H1 (cell line): ENCODE data around the gene TMEM120B. TPM values are rescaled to one million over a fixed set of nuclear protein-coding genes. Genes with fewer than 3 reads are reported as not detected.

Experiments used
- CTCF ChIA-PET: fragments of 300-600 bp; sonication (Branson Sonifier 250); formaldehyde crosslinking; loops from one replicate; lab custom pipeline; 2021; ENCODE audit not compliant: partially characterized antibody; lab: Charles Lee
- POLR2A ChIA-PET: fragments of 300-600 bp; sonication (Branson Sonifier 250); formaldehyde crosslinking; loops from one replicate; lab custom pipeline; 2021; ENCODE audit warnings: inconsistent platforms; ENCODE audit not compliant: partially characterized antibody; lab: Charles Lee
- DNase-seq, 2 experiments: peaks; one replicate each; pipeline versions ENCODE4 v3.0.0 to v3.0.0-alpha.2; 2010 to 2022; ENCODE audit warnings: low spot score in 2 of 2, low read depth in 1 of 2, mixed read lengths in 1 of 2
- FAIRE-seq: peaks from 2 replicates; lab custom pipeline; 2011; peaks lifted over from hg19 to GRCh38; lab: Jason Lieb, UNC
- H2AFZ ChIP-seq: 2 replicates; pipeline ENCODE4 v1.8.1; 2012; ENCODE audit warnings: low read length, inconsistent platforms
- H2AK5ac ChIP-seq: 2 replicates; pipeline ENCODE4 v1.6.1; 2013; ENCODE audit warnings: low read depth, low read length
- H2BK120ac ChIP-seq: replicated peaks from 2 replicates; pipeline ENCODE3; 2013; ENCODE audit warnings: low read depth, low read length, inconsistent platforms
- H2BK12ac ChIP-seq: 2 replicates; pipeline ENCODE4 v1.6.1; 2013; ENCODE audit warnings: low read depth, low read length
- H2BK15ac ChIP-seq: 2 replicates; pipeline ENCODE4 v1.6.1; 2013; ENCODE audit warnings: low read length
- H2BK20ac ChIP-seq: 2 replicates; pipeline ENCODE4 v1.6.1; 2013; ENCODE audit warnings: low read length
- H2BK5ac ChIP-seq: 2 replicates; pipeline ENCODE4 v1.6.1; 2013; ENCODE audit warnings: low read depth, low read length
- H3K14ac ChIP-seq: 2 replicates; pipeline ENCODE4 v1.6.1; 2013; ENCODE audit warnings: inconsistent platforms; ENCODE audit not compliant: insufficient read length
- H3K18ac ChIP-seq: 2 replicates; pipeline ENCODE4 v1.6.1; 2013; ENCODE audit warnings: low read length; ENCODE audit errors: extremely low read depth
- H3K23ac ChIP-seq: 2 replicates; pipeline ENCODE4 v1.6.1; 2013; ENCODE audit warnings: inconsistent platforms; ENCODE audit not compliant: insufficient read length
- H3K23me2 ChIP-seq: 2 replicates; pipeline ENCODE4 v1.6.1; 2013; ENCODE audit warnings: low read depth, low read length
- H3K27ac ChIP-seq: 2 replicates; pipeline ENCODE4 v1.6.1; 2011; ENCODE audit warnings: low read depth, low read length, inconsistent platforms
- H3K27me3 ChIP-seq, 4 experiments: replicated peaks in 1 of 4; 1 replicate in 1 of 4; 2 replicates in 3 of 4; pipeline versions ENCODE4 v1.6.1 to v1.8.1; 2011 to 2013; ENCODE audit warnings: low read length in 3 of 4, mild to moderate bottlenecking in 3 of 4, inconsistent platforms in 2 of 4, mixed read lengths in 2 of 4, moderate library complexity in 1 of 4; ENCODE audit not compliant: control insufficient read depth in 3 of 4, insufficient read depth in 3 of 4; ENCODE audit errors: extremely low read depth in 1 of 4
- H3K36me3 ChIP-seq, 4 experiments: 2 replicates each; pipeline versions ENCODE4 v1.6.1 to v1.8.1; 2011 to 2013; ENCODE audit warnings: mild to moderate bottlenecking in 4 of 4, low read length in 3 of 4, moderate library complexity in 2 of 4, control low read depth in 1 of 4, inconsistent platforms in 1 of 4; ENCODE audit not compliant: insufficient read depth in 4 of 4, control insufficient read depth in 2 of 4
- H3K4ac ChIP-seq: replicated peaks from 2 replicates; pipeline ENCODE3; 2013; ENCODE audit warnings: low read length, low read depth, mixed read lengths, inconsistent platforms; ENCODE audit not compliant: insufficient read length
- H3K4me1 ChIP-seq, 4 experiments: replicated peaks in 1 of 4; 1 replicate in 1 of 4; 2 replicates in 3 of 4; pipeline versions ENCODE4 v1.6.1 to v1.8.1; 2011 to 2013; ENCODE audit warnings: low read length in 3 of 4, inconsistent platforms in 2 of 4, mixed read lengths in 1 of 4; ENCODE audit not compliant: insufficient read depth in 4 of 4, control insufficient read depth in 3 of 4
- H3K4me2 ChIP-seq, 2 experiments: 2 replicates each; pipeline versions ENCODE4 v1.6.1 to v1.8.1; 2011 to 2013; ENCODE audit warnings: low read depth in 2 of 2, low read length in 2 of 2, control low read depth in 1 of 2, inconsistent platforms in 1 of 2, mild to moderate bottlenecking in 1 of 2; ENCODE audit not compliant: insufficient read depth in 1 of 2
- H3K4me3 ChIP-seq, 4 experiments: fragments of 200-600, 300-600 bp in 1 of 4; sonication (generic), shearing (Covaris generic), sonication (Bioruptor Twin) in 1 of 4; 2 replicates each; pipeline versions ENCODE4 v1.5.1 to v1.8.1; 2011 to 2016; ENCODE audit warnings: low read length in 4 of 4, low read depth in 3 of 4, control low read depth in 2 of 4, inconsistent platforms in 2 of 4, mild to moderate bottlenecking in 2 of 4, mixed read lengths in 1 of 4, moderate library complexity in 1 of 4; ENCODE audit not compliant: insufficient read depth in 2 of 4; ENCODE audit errors: extremely low read depth in 1 of 4
- H3K56ac ChIP-seq: replicated peaks from 2 replicates; pipeline ENCODE3; 2013; ENCODE audit warnings: low read depth, mild to moderate bottlenecking, mixed read lengths, low read length, inconsistent platforms; ENCODE audit not compliant: insufficient read length
- H3K79me1 ChIP-seq: 2 replicates; pipeline ENCODE4 v1.6.1; 2013; ENCODE audit warnings: low read depth, low read length, control low read depth
- H3K79me2 ChIP-seq, 2 experiments: 2 replicates each; pipeline versions ENCODE4 v1.6.1 to v1.8.1; 2012 to 2013; ENCODE audit warnings: low read length in 2 of 2, mild to moderate bottlenecking in 2 of 2, inconsistent platforms in 1 of 2; ENCODE audit not compliant: insufficient read depth in 2 of 2, control insufficient read depth in 1 of 2
- H3K9ac ChIP-seq, 4 experiments: replicated peaks in 1 of 4; 1 replicate in 1 of 4; 2 replicates in 3 of 4; pipeline versions ENCODE4 v1.6.1 to v1.8.1; 2011 to 2013; ENCODE audit warnings: low read depth in 3 of 4, low read length in 3 of 4, control low read depth in 2 of 4, mild to moderate bottlenecking in 2 of 4, moderate library complexity in 2 of 4, inconsistent platforms in 1 of 4; ENCODE audit errors: extremely low read depth in 1 of 4
- H3K9me3 ChIP-seq, 2 experiments: 2 replicates each; pipeline versions ENCODE4 v1.6.1 to v1.8.1; 2012 to 2013; ENCODE audit warnings: mild to moderate bottlenecking in 2 of 2, moderate library complexity in 2 of 2, control low read depth in 1 of 2, inconsistent platforms in 1 of 2, low read depth in 1 of 2, low read length in 1 of 2, mixed read lengths in 1 of 2; ENCODE audit not compliant: insufficient read depth in 2 of 2
- H4K20me1 ChIP-seq, 2 experiments: replicated peaks in 1 of 2; 2 replicates each; pipeline versions ENCODE3 to v1.8.1; 2011 to 2013; ENCODE audit warnings: inconsistent platforms in 2 of 2, low read length in 2 of 2, mild to moderate bottlenecking in 1 of 2; ENCODE audit not compliant: insufficient read depth in 2 of 2, control insufficient read depth in 1 of 2
- H4K5ac ChIP-seq: 2 replicates; pipeline ENCODE4 v1.6.1; 2013; ENCODE audit warnings: low read length, low read depth, mixed read lengths, inconsistent platforms; ENCODE audit not compliant: insufficient read length
- H4K8ac ChIP-seq: 2 replicates; pipeline ENCODE4 v1.8.0; 2013; ENCODE audit warnings: mild to moderate bottlenecking, moderate library complexity, low read length, inconsistent platforms; ENCODE audit not compliant: insufficient read depth; ENCODE audit errors: extremely low read depth
- H4K91ac ChIP-seq: replicated peaks from 2 replicates; pipeline ENCODE3; 2013; ENCODE audit warnings: low read length, mixed read lengths, inconsistent platforms; ENCODE audit not compliant: insufficient read length
- CTBP2 ChIP-seq: IDR thresholded peaks from 2 replicates; pipeline ENCODE4 v1.7.0; 2011; ENCODE audit warnings: borderline replicate concordance, mild to moderate bottlenecking, moderate library complexity, mixed read lengths, low read length; ENCODE audit not compliant: insufficient read depth, insufficient read length
- CTCF ChIP-seq, 3 experiments: IDR thresholded peaks; 1 replicate in 2 of 3; 2 replicates in 1 of 3; pipeline versions ENCODE4 v1.5.1 to v1.6.1; 2011; ENCODE audit warnings: low read length in 3 of 3, mild to moderate bottlenecking in 3 of 3, inconsistent platforms in 2 of 3, low read depth in 1 of 3, moderate library complexity in 1 of 3; ENCODE audit not compliant: insufficient read depth in 1 of 3; ENCODE audit errors: control extremely low read depth in 1 of 3
- EZH2 ChIP-seq: fragments of 200-600 bp; sonication (generic); IDR thresholded peaks from 2 replicates; pipeline ENCODE4 v1.7.1; 2012; ENCODE audit warnings: low read depth, mild to moderate bottlenecking, moderate library complexity, low read length, inconsistent platforms; ENCODE audit not compliant: severe bottlenecking
- FOSL1 ChIP-seq: IDR thresholded peaks from 2 replicates; pipeline ENCODE4 v1.6.1; 2011; ENCODE audit warnings: mild to moderate bottlenecking, low read depth, low read length, moderate library complexity; ENCODE audit not compliant: insufficient read depth
- MAX ChIP-seq: IDR thresholded peaks from 2 replicates; pipeline ENCODE4 v1.6.1; 2012; ENCODE audit warnings: inconsistent platforms
- PHF8 ChIP-seq: fragments of 200-600 bp; sonication (generic); conservative IDR thresholded peaks from 2 replicates; pipeline ENCODE4 v1.7.1; 2012; ENCODE audit warnings: low read depth, mild to moderate bottlenecking, inconsistent platforms, low read length, moderate library complexity
- POLR2A ChIP-seq, 2 experiments: IDR thresholded peaks; 1 replicate in 1 of 2; 2 replicates in 1 of 2; pipeline ENCODE4 v1.6.1; 2011; ENCODE audit warnings: low read depth in 2 of 2, low read length in 2 of 2, mild to moderate bottlenecking in 2 of 2; ENCODE audit errors: control extremely low read depth in 1 of 2
- WGBS, 2 experiments: shearing (Covaris generic) in 1 of 2; methylation state at CpG; one replicate each; pipeline versions ENCODE4 v1.1.6 to v1.1.7; 2013 to 2015; ENCODE audit warnings: low lambda C conversion rate in 2 of 2, mixed read lengths in 2 of 2, inconsistent platforms in 1 of 2, low coverage in 1 of 2, missing lambda C conversion rate in 1 of 2; ENCODE audit not compliant: insufficient replicate concordance in 2 of 2, insufficient coverage in 1 of 2, insufficient read length in 1 of 2; ENCODE audit errors: extremely low coverage in 1 of 2, missing lambda C conversion rate in 1 of 2; 5-methylcytosine and 5-hydroxymethylcytosine counted together
- polyA plus RNA-seq, 7 experiments: library from polyadenylated mRNA; depleted of rRNA in 3 of 7; stranded (reverse) in 5 of 7; unstranded in 2 of 7; fragments of >200 nt in 5 of 7; fragments of 200-250 nt in 2 of 7; gene quantifications; 1 replicate in 5 of 7; 2 replicates in 1 of 7; 4 replicates in 1 of 7; pipeline versions ENCODE4 v1.2.1 to v1.2.3, GENCODE V29; 2011 to 2013; ENCODE audit warnings: missing spikeins in 2 of 7, mixed read lengths in 2 of 7
- total RNA-seq: library from RNA; stranded (reverse); fragmentation: NEBNext Ultra II Directional; extraction: Animal tissue kit (Norgen Biotek cat#: 25700); gene quantifications from 2 replicates; pipeline ENCODE4 v1.2.1, GENCODE V29; 2021

TMEM120B gene
- total and polyA plus RNA-seq, 2 of the 8 experiments (the other 6 are each of a cell fraction or from before 2014, with no cell fraction given): 22.0 to 29.1 TPM

GRCh38 chr12:121715862-121716435 is 3.4 kb downstream of the TMEM120B start:
- H3K14ac ChIP-seq: no peak overlapping the region
- no peak for DNase-seq
- WGBS, 2 experiments: 82% methylated on average over 6 of the region's 6 CpGs; no CpG with 5 or more reads in 1 of the 2 experiments
- H2AFZ ChIP-seq: no peak overlapping the region
- H3K9me3 ChIP-seq: no peaks in the 10 kb centered on the region
- no peak for TF ChIP-seq CTCF (IDR thresholded peaks at IDR 0.05; ENCODE audit: control extremely low read depth in 1 of 3, insufficient read depth in 1 of 3, low read depth in 1 of 3, low read length in 3 of 3)
- no peak for TF ChIP-seq PHF8
- no peak for TF ChIP-seq EZH2
- no peak for TF ChIP-seq CTBP2
- no peak for TF ChIP-seq MAX
- TF ChIP-seq FOSL1: no peak
- TF ChIP-seq POLR2A (IDR thresholded peaks at IDR 0.05; ENCODE audit: control extremely low read depth in 1 of 2, low read depth in 2 of 2, low read length in 2 of 2): no peak
- H2AK5ac ChIP-seq: no peak overlapping the region
- H4K5ac ChIP-seq: no peak overlapping the region
- H3K23me2 ChIP-seq: peaks cover 11% of the 10 kb centered on the region; the same call in 1 of the 2 replicates
- no peak overlapping the region for H3K23ac ChIP-seq
- H2BK120ac ChIP-seq: no peak overlapping the region
- ChIA-PET POLR2A (interaction anchor here (0.6 to 1.6 kb wide), 3 partner anchors 13 to 85 kb away, joined by 3 read pairs; no protein-coding TSS in a partner anchor), CTCF (interaction anchor here (0.6 to 9.9 kb wide), 7 partner anchors 12 to 140 kb away, joined by 3 to 69 read pairs (median 4); partner anchors contain the start of gene RHOF)
- H4K91ac ChIP-seq: no peak overlapping the region
- H3K18ac ChIP-seq: no peak overlapping the region
- H3K56ac ChIP-seq: no peak overlapping the region
- FAIRE-seq: no peak
- H2BK15ac ChIP-seq: no peak overlapping the region
- no peak overlapping the region for H3K4ac ChIP-seq
- no peaks in the 10 kb centered on the region; a peak in 1 of 8 replicates for H3K36me3 ChIP-seq
- H4K8ac ChIP-seq: no peak overlapping the region
- H2BK20ac ChIP-seq: no peak overlapping the region
- peaks cover 22% of the 10 kb centered on the region for H3K79me1 ChIP-seq
- no peak overlapping the region for H3K9ac ChIP-seq
- no peak overlapping the region for H2BK5ac ChIP-seq
- no peak overlapping the region for H3K4me3 ChIP-seq
- H4K20me1 ChIP-seq: peaks cover 4 to 17% of the 10 kb centered on the region in 2 experiments
- H3K79me2 ChIP-seq: peaks cover 0 to 63% of the 10 kb centered on the region in 2 experiments
- no peak overlapping the region for H3K27ac ChIP-seq
- H3K4me2 ChIP-seq: no peak overlapping the region
- no peaks in the 10 kb centered on the region for H3K27me3 ChIP-seq
- no peak overlapping the region for H2BK12ac ChIP-seq
- H3K4me1 ChIP-seq: peaks cover 0 to 14% (median 4%) of the 10 kb centered on the region in 4 experiments; a peak in 5 of 7 replicates
